Fibroblast of peridontal ligament (primary cell): Measurements from ENCODE around the gene IL11.

Source experiments
- DNase-seq: peaks from one replicate; pipeline ENCODE4 v3.0.0-alpha.2; 2010; ENCODE audit errors: extremely low read depth

Gene IL11

DNA sequence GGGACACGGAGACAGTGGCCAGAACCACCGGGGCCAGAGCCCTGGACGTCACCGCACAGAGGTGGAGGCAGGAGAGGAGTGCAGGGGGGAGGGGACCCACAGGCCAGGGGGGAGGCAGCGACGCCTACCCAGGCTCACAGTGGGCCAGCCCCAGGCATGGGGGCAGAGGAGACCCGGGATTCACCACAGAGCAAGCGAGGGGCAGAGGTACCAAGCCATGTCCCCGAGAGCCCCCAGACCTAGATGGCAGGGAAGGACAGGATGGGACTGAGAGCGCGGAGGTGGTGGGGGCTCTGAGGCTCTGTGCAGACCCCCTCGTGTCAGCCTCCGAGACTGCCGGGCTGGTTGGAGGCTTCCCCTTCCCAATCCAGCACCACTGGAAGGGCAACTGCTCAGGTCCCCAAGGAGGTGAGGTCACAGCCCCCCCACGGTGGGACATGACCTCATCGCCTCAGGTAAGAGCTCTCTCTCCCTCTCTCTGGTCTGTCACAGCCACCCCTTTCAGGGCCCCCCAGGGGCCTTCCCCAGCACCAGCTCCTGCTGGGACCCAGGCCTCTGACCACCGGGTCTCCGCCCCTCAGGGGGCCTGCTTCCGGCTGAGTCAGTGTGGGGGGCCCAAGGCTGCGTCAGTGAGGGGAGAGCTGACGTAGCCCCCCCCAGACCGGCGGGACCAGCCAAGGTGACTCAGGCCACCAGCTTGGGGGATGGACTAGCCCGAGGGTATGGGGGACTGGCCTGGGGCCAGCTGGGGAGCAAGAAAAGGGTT is 2.2 kb upstream of the IL11 start:
- DNase-seq: no peak

DNA sequence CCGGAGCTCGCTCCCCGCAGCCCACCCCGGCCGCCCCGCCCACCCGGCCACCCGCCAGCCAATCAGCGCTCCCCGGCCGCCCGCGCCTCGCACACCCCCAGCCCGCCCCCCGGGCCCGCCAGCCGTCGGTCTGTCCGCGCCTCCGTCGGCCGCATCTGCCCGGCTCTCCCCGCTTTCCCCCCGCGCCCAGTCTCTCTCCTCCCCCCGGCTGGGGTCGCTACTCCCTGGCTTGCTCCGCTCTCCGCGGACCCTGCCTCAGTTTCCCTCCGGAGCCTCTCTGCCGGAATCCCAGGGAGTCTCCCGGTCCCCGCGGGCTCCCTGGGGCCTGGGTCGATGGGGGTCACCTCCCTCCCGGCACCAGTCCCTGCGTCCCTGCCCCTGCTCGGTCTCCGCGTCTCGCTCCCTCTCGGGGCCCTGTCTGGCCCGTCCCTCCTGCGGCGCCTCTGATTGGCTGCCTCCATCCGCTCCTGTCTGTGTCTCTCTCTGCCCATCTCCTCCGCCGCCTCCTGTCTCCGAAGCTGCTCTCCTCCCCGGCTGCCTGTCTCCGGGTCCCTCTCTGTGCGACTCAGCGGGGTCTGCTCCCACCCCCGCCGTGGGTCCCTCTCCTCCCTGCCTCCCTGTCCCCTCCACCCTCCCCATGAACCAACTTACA is 484 bp downstream of the IL11 start:
- peak; percentile 53 for DNase-seq

DNA sequence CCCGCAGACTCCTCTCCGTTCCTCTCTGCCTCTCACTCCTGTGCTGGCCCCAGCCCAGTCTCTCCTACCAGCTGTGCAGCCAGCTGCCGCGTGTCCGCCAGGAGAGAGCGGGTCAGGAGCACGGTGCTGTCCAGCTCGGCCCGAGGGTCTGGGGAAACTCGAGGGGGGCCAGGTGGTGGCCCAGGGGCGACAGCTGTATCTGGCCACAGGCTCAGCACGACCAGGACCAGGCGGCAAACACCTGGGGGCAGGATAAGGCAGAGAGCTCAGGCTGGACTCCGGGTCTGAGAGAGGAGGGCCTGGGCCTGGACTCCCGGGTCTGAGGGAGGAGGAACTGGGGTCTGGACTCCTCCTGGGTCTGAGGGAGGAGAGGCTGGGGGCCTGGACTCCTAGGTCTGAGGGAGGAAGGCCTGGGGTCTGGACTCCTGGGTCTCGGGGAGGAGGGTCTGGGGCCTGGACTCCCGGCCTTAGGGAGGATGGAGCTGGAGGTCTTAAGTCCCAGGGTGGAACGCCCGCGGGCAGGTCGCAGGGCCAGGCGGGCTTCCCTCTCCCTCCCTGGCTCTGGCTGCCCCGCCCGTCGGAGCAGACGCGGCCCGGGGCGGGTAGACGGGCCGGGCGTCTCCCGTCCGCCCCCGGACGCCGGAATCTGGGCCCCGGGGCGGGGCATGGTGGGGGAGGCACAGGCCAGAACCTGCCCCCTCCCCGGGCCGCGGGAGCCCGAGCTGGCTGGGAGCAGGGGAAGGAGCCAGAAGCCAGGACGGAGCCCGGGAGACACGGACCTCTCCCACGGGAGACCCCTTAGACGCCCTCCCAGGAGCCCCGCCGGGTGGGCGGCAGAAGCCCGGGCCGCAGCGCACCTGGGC is 1.3 kb downstream of the IL11 start:
- no peak for DNase-seq

DNA sequence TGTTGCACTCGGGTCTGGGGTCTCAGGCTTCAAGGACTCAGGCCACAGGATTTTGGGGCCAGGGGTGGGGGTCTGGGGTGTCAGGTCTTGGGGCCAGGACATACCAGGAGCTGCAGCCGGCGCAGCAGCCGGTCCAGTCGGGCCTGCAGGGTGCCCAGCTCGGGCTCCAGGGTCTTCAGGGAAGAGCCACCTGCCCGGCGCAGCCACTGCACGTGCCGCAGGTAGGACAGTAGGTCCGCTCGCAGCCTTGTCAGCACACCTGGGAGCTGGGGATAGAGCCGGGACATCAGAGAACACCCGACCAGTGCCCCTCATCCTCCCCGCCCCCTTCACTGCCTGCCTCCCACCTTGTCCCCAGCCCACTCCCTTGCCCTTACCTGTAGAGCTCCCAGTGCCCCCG is 2.2 kb downstream of the IL11 start:
- no peak for DNase-seq

DNA sequence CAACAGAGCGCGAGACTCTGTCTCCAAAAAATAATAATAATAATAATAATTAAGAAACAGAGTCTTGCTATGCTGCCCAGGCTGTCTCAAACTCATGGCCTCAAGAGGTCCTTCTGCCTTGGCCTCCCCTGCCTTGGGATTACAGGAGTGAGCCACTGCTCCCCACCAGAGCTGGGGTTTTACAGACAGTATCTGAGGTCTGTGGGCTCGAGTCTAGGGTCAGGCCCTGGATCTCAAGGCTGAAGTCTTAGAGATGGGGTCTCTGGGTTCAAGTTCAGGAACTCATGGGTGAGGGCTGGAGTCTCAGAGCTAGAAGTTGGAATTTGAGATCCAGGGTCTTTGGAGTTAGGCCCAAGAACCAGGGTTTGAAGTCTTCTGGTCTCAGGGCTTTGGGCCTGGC is 3.5 kb downstream of the IL11 start:
- DNase-seq: no peak

DNA sequence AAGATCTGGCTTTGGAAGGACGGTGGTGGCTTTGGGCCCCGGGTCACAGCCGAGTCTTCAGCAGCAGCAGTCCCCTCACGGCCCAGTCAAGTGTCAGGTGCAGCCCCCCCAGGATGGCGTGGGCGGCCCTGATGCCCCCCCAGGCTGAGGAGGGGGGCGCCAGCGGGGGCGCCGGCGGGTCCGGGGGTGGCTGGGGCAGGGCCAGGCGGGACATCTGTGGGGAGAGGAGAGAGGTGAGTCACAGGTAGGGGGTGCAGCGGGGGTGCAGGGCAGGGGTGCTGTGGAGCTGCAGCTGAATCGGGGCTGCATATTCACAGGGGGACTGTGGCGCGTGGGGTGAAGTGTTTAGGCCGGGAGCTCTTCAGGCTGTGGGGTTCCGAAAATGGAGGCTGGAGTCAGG is 4.3 kb downstream of the IL11 start:
- DNase-seq: no peak

DNA sequence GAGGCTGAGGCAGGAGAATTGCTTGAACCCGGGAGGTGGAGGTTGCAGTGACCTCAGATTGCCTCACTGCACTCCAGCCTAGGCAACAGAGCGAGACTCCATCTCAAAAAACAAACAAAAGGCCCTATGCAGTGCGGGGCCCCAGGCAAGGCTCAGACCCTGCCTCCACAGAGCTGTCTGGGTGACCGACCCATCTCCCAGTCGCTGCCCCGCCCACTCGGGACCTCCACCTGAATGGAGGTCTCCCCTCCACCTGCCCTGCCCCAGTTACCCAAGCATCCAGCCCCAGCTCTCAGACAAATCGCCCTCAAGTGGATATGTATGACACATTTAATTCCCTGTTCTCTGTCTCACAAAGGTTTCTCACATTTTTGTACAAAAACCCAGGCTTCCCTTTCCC is 5.0 kb downstream of the IL11 start:
- DNase-seq: no peak

DNA sequence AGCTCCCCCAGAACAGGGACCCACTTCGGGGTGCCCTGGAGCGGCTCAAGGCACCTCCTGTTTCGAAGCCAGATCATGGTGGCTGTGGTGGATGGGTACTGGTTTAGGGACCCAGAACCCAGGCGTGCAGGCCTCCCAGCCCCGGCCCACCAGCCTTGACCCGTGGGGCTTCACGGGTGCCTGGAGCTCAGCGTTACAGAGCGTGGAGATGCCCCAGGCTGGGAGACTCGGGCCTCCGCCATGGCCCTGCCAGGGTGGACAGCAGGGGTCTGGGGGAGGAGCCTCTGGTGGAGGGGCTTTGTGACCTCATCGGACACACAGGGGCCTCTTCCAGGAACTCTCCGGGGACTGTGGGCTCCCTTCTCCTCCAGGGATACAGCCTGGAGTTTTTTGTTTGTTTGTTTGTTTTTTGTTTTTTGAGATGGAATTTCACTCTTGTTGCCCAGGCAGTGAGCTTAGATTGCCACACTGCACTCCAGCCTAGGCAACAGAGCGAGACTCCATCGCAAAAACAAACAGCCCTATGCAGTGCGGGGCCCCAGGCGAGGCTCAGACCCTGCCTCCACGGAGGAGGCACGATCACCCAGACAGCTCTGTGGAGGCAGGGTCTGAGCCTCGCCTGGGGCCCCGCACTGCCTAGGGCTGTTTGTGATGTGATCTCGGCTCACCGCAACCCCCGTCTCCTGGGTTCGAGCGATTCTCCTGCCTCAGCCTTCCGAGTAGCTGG is 7.1 kb downstream of the IL11 start, which contains the start of gene GARIN5B:
Gene GARIN5B, minus strand, starts transcription at position 271 of the 727 bp plus-strand sequence. Its CDS starts 194 bp downstream, at position 77.
- no peak for DNase-seq

DNA sequence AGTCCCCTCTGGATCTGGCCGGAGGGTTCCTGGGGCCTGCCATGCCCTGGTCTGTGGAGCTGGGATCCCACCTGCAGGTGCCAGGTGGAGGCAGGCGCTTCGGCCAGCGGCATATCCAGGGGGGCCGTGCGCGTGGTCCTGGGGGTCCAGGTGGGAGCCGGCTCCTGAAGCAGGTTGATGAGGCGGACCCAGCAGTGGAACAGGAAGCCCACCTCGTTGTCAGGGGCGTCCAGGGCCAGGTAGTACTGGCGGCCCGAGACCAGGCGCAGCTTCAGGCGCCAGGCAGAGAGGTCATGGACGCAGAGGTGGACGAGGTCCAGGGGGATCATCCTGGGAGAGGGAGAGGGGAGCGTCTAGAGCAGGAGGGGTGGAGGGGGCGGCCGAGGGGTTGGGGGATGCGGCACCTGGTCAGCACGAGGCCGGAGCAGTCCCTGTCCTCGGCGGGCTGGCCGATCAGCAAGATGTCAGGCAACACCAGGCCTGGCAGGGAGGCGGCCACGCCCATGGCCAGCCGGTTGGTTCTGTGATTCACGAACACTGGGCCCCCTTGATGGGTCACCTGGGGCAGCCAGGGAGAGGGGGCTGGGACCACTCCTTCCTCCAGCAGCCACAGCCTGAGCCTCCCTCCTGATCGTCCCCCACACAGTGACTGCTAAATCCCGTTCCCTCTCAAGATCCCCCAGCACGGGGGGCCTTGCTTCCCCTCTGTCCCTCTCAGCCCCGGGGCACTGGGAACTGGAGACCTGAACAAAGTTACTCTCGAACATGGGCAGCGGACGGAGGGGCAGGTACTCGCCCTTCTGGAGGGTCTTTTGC is 7.9 kb downstream of the IL11 start:
- no peak for DNase-seq

DNA sequence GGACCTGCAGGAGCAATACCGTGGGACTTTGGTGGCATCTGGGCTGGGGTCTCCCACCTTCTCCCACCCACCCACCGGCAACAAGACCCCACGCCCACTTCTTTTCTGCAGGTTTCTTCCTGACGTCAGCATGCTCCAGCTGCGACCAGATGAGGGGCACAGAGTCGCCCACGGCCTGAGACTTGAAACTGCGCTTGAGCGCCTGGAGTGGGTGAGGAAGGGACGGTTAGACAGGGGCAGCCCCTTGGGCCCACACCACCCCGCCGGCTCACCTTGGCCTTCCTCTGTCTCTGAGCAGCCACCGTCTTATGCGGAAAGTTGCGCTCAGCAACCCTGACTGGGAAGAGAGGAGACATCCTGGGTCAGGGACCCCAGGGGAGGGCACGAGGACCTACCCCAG is 9.4 kb downstream of the IL11 start:
- no peak for DNase-seq

DNA sequence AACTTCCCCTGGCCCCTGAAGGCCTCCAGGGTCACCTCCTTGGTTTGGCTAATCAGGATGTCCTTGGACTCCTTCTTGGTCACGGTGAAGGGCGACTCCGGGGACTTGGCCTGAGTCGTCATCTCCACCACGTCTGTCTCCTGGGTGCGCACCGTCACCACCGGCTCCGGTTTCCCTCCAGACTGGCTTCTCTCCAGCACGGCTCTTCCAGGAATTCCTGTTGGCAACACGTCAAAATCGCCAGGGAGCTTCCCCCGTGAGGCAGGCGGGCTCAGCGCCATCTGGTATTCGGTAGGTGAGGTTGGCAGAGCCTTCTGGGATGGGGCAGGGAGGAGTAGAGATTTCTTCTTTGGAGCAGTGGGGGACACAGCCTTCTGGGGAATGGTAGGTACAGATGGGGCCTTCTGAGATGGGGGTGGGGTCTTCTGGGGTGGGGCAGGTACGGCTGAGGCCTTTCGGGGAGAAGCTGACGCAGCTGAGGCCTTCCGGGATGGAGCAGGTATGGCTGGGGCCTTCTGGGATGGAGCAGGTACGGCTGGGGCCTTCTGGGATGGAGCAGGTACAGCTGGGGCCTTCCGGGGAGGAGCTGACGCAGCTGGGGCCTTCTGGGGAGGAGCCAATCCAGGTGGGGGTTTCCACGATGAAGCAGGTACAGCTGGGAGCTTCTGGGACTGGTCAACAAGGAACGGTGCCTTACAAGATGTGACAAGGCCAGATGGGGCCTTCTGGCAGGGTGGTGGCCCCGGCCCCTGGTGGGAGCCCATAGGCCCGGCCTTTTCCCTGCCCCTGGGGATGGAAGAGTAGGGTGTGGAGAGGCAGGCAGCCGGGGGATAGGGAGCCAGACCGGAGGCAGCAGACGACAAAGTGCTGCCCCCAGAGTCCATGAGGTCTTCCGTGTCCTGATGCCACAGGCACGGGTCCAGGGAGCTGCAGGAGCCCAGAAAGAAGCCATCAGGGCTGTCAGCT is 11.0 kb downstream of the IL11 start:
- no peak for DNase-seq

DNA sequence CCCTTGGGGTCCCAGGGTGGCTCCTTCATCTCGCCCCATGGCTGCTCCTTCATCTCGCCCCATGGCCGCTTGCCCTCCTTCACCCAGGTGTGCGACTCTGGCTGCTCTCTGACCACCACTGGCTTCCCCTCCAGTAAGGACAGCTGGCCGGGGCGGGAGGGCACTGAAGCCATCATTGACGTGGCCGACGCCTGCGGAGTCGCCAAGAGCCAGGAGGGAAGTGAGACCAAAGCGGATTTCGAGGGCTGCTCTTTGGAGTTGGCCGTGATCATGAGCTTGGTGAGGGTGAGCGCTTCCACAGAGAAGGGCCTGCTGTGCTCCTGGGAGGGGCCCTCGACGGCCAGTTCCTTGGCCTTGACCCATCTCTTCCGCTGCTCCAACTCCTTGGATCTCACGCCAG is 11.8 kb downstream of the IL11 start:
- no peak for DNase-seq

DNA sequence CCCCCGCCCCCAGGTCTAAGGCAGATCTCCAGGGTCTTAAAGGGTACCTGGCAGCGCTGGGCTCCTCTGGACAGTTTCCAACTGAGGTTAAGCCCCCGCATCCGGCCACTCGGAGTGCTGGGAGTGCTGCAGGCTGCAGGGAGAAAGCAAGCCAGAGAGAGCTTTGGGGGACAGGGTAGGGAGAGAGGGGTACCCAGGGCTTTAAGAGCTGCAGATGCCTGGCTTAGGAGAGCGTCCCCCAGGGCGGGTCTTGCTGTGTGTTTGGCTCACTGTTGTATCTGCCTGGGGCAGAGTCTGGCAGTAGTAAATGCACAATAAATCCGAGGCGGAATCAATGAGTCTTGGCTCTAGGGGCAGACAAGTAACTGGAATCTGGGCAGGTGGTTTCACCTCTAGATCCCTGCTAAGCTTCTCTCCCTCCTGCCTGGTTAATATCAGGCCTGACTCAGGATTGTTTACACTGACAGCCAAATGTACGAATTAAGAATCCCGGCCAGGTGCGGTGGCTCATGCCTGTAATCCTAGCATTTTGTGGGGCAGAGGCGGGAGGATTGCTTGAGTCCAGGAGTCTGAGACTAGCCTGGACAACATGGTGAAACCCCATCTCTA is 14.9 kb downstream of the IL11 start:
- DNase-seq: no peak

DNA sequence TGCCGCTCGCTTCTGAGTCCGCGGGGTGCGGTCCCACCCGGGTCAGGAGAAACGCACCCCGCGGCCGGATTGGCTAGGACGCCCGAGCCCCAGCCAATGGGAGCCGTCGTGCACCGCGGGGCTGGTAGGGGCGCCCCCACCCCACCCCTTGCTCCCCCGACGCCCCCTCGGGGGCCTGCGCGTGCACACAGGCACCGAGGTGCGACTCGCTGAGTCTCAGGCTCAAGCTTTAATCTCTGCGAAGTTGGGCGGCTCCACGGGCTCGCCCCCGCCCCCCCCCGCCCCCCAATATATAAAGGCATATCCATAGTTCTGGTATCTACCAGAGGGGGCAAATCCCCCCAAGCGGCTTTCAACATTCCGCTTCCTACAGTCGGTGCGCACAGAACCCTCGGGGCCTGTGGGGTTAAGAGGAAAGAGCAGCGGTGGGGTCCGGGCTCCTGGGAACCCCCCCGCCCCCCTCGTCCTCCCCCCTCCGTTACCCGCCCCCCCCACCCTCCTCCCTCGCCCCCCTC is 15.5 kb downstream of the IL11 start, which contains the start of gene COX6B2:
Gene COX6B2, minus strand, starts transcription at position 22 of the 515 bp plus-strand sequence. CDS start 198 bp downstream, outside the sequence.
- no peak for DNase-seq

DNA sequence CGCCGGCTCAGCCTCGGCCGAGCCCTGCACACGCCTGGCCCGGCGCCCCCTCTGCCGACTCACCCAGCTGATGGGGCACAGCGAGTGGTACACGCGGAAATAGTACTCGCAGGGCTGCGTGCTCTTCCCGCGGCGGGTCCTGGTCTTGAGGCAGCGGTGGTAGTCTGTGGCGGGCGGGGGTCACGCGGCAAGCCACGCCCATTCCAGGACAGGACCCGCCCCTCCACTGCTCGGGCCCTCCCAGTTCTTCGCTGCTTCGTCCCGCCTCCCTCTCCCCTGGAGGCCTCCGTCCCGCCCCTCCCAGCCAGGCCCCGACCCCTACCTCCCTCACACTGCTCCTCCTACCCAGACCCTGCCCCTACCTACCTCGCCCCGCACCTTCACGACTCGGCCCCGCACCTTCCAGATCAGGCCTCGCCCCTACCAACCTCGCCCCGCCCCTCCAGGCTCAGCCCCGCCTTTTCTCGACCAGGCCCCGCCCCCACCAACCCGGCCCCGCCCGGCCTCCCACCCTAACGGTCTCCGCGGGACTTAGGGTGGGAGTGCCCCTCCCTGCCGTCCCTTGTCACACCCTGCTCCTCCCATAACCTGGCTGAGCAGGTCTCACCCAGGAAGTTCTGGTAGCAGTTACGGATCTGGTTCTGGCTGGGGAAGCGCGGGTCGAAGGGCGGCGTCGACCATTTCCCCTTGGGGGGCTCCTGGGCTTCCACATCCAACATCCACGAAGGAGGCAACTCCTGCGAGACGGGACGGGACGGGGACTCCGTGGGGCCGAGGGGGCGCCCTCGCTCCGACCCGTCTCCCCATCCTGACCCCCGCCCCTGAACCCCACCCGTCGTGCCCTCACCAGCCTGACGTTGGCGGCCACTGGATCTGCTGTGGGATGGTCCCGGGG is 16.2 kb downstream of the IL11 start:
- DNase-seq: peak; percentile 18

DNA sequence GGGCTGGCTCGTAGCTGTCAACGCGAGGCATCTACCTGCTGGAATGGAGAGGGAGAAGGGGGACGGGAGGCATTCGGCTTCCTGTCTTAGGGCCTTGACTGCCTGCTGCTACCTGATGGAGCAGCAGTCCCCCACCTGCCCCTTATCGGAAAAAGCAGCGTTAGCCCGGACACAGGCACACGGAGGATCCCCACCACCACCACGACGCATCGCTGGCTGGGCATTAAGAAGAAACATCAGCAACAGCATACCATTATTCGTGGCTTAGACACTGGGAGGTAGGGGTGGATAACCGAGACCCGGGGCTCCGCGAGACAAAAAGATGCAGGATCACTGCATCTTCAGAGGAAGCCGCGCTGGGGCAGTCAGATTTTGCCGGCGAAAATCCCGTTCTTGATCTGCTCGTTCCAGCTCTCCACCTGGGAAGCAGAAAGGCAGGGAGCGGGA is 16.9 kb downstream of the IL11 start:
- DNase-seq: no peak

DNA sequence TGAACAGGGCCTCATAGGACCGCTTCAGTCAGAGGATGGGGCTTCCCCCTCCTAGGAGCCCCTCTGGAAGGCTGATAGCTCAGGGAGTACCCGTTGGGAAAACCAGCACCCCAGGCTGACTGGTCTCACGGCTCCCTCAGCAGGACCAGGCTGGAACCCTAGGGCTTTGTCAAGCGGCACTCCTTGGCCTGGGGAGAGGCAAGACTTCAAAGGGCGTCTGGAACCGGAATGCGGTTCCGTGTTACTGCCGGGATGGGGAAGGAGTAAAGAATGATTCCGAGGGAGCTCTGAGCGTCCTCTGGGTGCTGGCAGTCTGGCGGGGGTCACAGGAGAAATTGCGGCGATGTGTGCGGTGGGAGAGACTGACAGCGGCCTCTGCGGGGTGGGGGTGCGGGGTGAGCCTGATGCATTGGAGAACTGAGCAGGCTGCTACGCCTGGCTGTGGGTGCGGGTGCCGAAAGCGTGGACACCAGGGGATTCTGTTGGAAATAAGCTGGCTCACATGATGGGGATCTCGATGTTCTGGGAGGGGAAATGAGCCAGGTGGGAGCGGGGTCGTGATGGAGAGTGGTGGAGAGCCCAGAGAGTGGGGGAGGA is 17.6 kb downstream of the IL11 start:
- no peak for DNase-seq
